Measurements from ENCODE around the gene PGM2L1. TPM values are rescaled to one million over a fixed set of nuclear protein-coding genes. Genes with fewer than 3 reads are reported as not detected.
A peak's percentile ranks its signal among the peaks of the same experiment; 100 is the strongest.
"Not testable (repeated sequence)": the region's sequence is repeated elsewhere in the genome, so short reads cannot be mapped to it uniquely, and the experiment has no call there.

PGM2L1 gene
- total RNA-seq, 1 experiment from 2014 or later, result 27.0 TPM

- no peak for DNase-seq (ENCODE audit: low read depth)
Measured at GRCh38 chr11:74338963-74339362, 59.3 kb downstream of the PGM2L1 start.

GRCh38 chr11:74333193-74333592 lies 65.0 kb downstream of the PGM2L1 start:
- DNase-seq (ENCODE audit: low read depth), result no peak

- no peak for DNase-seq (ENCODE audit: low read depth)
Measured at GRCh38 chr11:74332291-74332690, 65.9 kb downstream of the PGM2L1 start.

- DNase-seq (ENCODE audit: low read depth), result not testable (repeated sequence)
Measured at GRCh38 chr11:74331000-74331399, 67.2 kb downstream of the PGM2L1 start.

GRCh38 chr11:74330075-74330858 lies 68.0 kb downstream of the PGM2L1 start:
- DNase-seq (ENCODE audit: low read depth), result peak; percentile 76

GRCh38 chr11:74327076-74327475 lies 71.2 kb downstream of the PGM2L1 start:
- no peak for DNase-seq (ENCODE audit: low read depth)

GRCh38 chr11:74326665-74327064 lies 71.6 kb downstream of the PGM2L1 start:
- DNase-seq (ENCODE audit: low read depth), result no peak

- DNase-seq (ENCODE audit: low read depth), result peak; percentile 82
Measured at GRCh38 chr11:74325649-74326645, 72.3 kb downstream of the PGM2L1 start.

GRCh38 chr11:74322667-74323066 lies 75.6 kb downstream of the PGM2L1 start:
- no peak for DNase-seq (ENCODE audit: low read depth)

GRCh38 chr11:74321487-74322188 lies 76.6 kb downstream of the PGM2L1 start:
- DNase-seq (ENCODE audit: low read depth), result peak; percentile 60

- DNase-seq (ENCODE audit: low read depth), result no peak
Measured at GRCh38 chr11:74320538-74320937, 77.7 kb downstream of the PGM2L1 start.

GRCh38 chr11:74319139-74319816 lies 79.0 kb downstream of the PGM2L1 start:
- DNase-seq (ENCODE audit: low read depth), result peak; percentile 98

- DNase-seq (ENCODE audit: low read depth), result peak; percentile 70
Measured at GRCh38 chr11:74318241-74318932, 79.8 kb downstream of the PGM2L1 start.

- DNase-seq (ENCODE audit: low read depth), result peak; percentile 63
Measured at GRCh38 chr11:74316772-74317505, 81.3 kb downstream of the PGM2L1 start.

GRCh38 chr11:74312326-74312725 lies 85.9 kb downstream of the PGM2L1 start:
- no peak for DNase-seq (ENCODE audit: low read depth)

GRCh38 chr11:74311352-74311926 lies 86.8 kb downstream of the PGM2L1 start, which contains the start of gene P4HA3:
TSS of gene P4HA3 (minus strand) at chr11:74311640. CDS start at chr11:74311611, 29 bp downstream.
- no peak for DNase-seq (ENCODE audit: low read depth)

GRCh38 chr11:74310857-74311256 lies 87.4 kb downstream of the PGM2L1 start:
- DNase-seq (ENCODE audit: low read depth), result no peak

GRCh38 chr11:74307434-74307833 lies 90.8 kb downstream of the PGM2L1 start:
- peak; percentile 41 for DNase-seq (ENCODE audit: low read depth)

All from LHCN-M2 (cell line).